ENCODE data around the gene HSPG2.

DNA sequence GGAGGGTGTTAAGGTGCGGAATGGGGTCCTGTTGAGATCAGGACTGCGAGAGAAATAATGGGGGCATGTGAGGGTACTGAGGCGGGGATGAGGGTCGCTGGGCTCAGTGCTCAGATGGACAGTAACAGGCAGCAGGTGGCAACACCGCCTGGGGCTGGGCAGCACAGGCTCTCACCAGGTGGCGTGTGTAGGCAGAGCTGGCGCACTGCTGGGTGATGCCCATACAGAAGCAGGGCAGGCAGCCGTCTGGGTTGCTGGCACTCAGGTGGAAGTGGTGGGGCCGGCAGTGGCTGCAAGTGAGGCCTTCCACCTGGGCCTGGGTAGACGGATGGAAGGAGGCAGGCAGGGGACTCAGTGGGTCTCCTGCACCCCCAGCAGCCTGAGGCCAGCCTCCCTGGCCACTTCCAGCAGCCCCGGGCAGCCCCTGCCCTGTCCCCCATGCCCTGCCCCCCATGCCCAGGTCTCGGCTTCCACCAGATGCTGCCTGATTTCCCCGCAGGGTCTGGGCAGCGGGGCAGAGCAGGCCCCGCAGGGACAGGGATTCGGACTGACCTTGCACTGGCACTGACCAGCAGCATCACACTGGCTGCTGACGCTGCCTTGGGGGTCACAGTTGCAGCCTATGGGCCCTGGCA lies 64.5 kb downstream of the HSPG2 start:
- TF ChIP-seq, protein P1, sequence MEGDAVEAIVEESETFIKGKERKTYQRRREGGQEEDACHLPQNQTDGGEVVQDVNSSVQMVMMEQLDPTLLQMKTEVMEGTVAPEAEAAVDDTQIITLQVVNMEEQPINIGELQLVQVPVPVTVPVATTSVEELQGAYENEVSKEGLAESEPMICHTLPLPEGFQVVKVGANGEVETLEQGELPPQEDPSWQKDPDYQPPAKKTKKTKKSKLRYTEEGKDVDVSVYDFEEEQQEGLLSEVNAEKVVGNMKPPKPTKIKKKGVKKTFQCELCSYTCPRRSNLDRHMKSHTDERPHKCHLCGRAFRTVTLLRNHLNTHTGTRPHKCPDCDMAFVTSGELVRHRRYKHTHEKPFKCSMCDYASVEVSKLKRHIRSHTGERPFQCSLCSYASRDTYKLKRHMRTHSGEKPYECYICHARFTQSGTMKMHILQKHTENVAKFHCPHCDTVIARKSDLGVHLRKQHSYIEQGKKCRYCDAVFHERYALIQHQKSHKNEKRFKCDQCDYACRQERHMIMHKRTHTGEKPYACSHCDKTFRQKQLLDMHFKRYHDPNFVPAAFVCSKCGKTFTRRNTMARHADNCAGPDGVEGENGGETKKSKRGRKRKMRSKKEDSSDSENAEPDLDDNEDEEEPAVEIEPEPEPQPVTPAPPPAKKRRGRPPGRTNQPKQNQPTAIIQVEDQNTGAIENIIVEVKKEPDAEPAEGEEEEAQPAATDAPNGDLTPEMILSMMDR (IDR thresholded peaks at IDR 0.05) = no peak
- no peak for TF ChIP-seq EZH2 (IDR thresholded peaks at IDR 0.05; ENCODE audit: borderline replicate concordance, insufficient read depth, low read depth, low read length, poor library complexity, severe bottlenecking)

Data from B cell (primary cell).